GM12874 (cell line): ENCODE results near the gene CNDP2.

Experiments used
- TF ChIP-seq, protein P1 (sequence below): IDR thresholded peaks from 2 replicates; pipeline ENCODE4 v1.5.1; 2011; ENCODE audit warnings: low read depth, mild to moderate bottlenecking, control low read depth, low read length, moderate library complexity; ENCODE audit not compliant: insufficient read depth

The CNDP2 gene

DNA sequence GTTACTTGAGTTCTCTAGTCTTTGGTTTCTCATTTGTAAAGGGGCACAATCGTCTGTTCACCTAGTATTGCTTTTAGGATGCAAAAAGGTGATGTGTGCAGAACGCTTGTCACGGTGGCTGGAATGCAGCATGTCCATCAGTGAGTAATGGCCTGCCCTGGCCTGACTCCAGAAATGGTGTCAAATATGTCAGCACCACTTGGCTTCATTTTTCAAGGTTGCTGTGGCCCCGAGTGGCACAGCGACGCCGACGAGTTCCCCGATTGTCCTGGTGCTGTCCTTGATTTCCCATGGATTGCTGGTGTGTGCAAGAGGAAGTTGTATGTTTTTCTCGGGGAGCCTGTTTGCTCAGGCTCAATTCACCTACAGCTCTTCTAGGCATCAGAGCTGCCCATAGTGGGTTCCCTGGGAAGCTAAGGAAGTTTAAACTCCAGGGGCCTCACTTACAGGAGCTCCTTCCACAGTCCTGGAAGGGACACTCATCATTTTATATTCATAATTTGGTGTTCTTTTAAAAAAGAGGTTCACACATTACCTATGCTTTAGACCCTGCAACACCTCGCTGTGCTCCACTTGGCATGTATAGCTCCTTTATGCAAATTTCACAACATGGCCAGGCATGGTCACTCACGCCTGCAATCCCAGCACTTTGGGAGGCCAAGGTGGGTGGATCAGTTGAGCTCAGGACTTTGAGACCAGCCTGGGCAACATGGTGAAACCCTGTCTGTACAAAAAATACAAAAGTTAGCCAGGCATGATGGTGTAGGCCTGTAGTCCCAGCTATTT lies 75.9 kb downstream of the CNDP2 start:
- TF ChIP-seq, protein P1, sequence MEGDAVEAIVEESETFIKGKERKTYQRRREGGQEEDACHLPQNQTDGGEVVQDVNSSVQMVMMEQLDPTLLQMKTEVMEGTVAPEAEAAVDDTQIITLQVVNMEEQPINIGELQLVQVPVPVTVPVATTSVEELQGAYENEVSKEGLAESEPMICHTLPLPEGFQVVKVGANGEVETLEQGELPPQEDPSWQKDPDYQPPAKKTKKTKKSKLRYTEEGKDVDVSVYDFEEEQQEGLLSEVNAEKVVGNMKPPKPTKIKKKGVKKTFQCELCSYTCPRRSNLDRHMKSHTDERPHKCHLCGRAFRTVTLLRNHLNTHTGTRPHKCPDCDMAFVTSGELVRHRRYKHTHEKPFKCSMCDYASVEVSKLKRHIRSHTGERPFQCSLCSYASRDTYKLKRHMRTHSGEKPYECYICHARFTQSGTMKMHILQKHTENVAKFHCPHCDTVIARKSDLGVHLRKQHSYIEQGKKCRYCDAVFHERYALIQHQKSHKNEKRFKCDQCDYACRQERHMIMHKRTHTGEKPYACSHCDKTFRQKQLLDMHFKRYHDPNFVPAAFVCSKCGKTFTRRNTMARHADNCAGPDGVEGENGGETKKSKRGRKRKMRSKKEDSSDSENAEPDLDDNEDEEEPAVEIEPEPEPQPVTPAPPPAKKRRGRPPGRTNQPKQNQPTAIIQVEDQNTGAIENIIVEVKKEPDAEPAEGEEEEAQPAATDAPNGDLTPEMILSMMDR, result no peak

DNA sequence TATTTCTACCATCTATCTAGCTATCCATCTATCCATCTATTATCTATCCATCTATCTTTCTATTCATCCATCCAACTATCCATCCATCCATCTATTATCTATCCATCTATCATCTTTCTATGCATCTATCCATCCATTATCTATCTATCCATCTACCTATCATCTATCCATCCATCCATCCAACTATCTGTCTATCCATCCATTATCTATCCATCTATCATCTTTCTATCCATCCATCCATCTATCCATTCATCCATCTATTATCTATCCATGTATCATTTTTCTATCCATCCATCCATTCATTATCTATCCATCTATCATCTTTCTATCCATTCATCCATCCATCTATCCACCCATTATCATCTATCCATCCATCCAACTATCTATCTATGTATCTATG lies 76.9 kb downstream of the CNDP2 start:
- TF ChIP-seq, protein P1, result no peak
